ENCODE data around the gene CALCOCO1.

GRCh38 chr12:53684654-53685220, 42.5 kb downstream of the CALCOCO1 start:
- TF ChIP-seq CTCF (IDR thresholded peaks at IDR 0.05) (no peak), MXD4 (CRISPR knock-in tag; IDR thresholded peaks at IDR 0.05; ENCODE audit: borderline replicate concordance) (no peak), FOXP1 (CRISPR knock-in tag; IDR thresholded peaks at IDR 0.05; ENCODE audit: borderline replicate concordance) (no peak), MAX (CRISPR knock-in tag; IDR thresholded peaks at IDR 0.05) (no peak), FOXK1 (CRISPR knock-in tag; IDR thresholded peaks at IDR 0.05) (no peak), SOX15 (CRISPR knock-in tag; IDR thresholded peaks at IDR 0.05) (no peak)

Data from WTC11 (cell line).